A673 (cell line): ENCODE data around the gene DLK1.

ENCODE experiments used
- EZH2 ChIP-seq: fragments of 200-600 bp; sonication (generic); IDR thresholded peaks from 2 replicates; pipeline ENCODE4 v1.6.1; 2017; ENCODE audit warnings: borderline replicate concordance, low read depth, mild to moderate bottlenecking, mixed read lengths, antibody characterized with exemption, low read length; ENCODE audit not compliant: poor library complexity, severe bottlenecking
- TF ChIP-seq, protein P1 (sequence below): fragments of 300-800, 200-600 bp; sonication (generic); conservative IDR thresholded peaks from 2 replicates; pipeline ENCODE4 v1.5.1; 2017; ENCODE audit warnings: low read depth, mild to moderate bottlenecking, antibody characterized with exemption, low read length, moderate library complexity, mixed read lengths

DNA sequence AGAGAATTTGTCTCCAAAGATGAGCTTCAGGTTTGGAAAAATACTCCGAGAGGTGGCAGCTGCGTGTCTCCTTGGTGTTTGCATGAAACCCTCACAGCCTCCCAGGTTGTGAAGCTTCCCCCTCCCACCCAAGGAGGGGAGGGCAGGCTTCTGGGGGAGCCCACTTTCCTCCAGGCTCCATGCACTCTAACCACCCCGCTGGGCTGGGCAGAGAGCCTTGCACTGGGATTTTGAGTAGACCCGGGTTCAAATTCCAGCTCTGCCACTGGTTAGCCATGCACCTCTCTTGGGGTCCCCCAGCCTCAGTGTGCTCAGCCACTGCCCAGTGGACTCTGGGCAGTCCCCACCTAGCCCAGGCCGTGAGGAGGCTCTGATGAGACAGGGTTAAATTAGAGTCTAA is 4.3 kb upstream of the DLK1 start:
- TF ChIP-seq EZH2 = no peak
- TF ChIP-seq, protein P1, sequence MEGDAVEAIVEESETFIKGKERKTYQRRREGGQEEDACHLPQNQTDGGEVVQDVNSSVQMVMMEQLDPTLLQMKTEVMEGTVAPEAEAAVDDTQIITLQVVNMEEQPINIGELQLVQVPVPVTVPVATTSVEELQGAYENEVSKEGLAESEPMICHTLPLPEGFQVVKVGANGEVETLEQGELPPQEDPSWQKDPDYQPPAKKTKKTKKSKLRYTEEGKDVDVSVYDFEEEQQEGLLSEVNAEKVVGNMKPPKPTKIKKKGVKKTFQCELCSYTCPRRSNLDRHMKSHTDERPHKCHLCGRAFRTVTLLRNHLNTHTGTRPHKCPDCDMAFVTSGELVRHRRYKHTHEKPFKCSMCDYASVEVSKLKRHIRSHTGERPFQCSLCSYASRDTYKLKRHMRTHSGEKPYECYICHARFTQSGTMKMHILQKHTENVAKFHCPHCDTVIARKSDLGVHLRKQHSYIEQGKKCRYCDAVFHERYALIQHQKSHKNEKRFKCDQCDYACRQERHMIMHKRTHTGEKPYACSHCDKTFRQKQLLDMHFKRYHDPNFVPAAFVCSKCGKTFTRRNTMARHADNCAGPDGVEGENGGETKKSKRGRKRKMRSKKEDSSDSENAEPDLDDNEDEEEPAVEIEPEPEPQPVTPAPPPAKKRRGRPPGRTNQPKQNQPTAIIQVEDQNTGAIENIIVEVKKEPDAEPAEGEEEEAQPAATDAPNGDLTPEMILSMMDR = no peak
